Midbrain (tissue), 1 donor: ENCODE results near the gene SLC9A4.
"Not testable (repeated sequence)": the region's sequence is repeated elsewhere in the genome, so short reads cannot be mapped to it uniquely, and the experiment has no call there.

Experiments used
- DNase-seq: peaks from one replicate; lab custom pipeline; 2025; lab: John Stamatoyannopoulos, UW

The SLC9A4 gene

GRCh38 chr2:102551329-102552096 lies 78.5 kb downstream of the SLC9A4 start:
- DNase-seq = no peak

- DNase-seq = no peak
Observed at GRCh38 chr2:102553601-102554000, 80.6 kb downstream of the SLC9A4 start.

GRCh38 chr2:102558463-102558862 lies 85.4 kb downstream of the SLC9A4 start:
- DNase-seq = no peak

- DNase-seq = not testable (repeated sequence)
Observed at GRCh38 chr2:102562542-102562941, 89.5 kb downstream of the SLC9A4 start.

GRCh38 chr2:102575888-102576287 lies 102.9 kb downstream of the SLC9A4 start:
- no peak for DNase-seq

- no peak for DNase-seq
Observed at GRCh38 chr2:102578376-102578775, 105.3 kb downstream of the SLC9A4 start.

- DNase-seq = no peak
Observed at GRCh38 chr2:102581911-102582310, 108.9 kb downstream of the SLC9A4 start.

GRCh38 chr2:102582845-102583244 lies 109.8 kb downstream of the SLC9A4 start:
- no peak for DNase-seq
